ENCODE results near the gene TSTD1. TPM values are rescaled to one million over a fixed set of nuclear protein-coding genes. Genes with fewer than 3 reads are reported as not detected.
"Not testable (repeated sequence)": the region's sequence is repeated elsewhere in the genome, so short reads cannot be mapped to it uniquely, and the experiment has no call there.

TSTD1 gene
- total and polyA plus RNA-seq, 7 donors = 2.5 to 33.9 (median 10.4) TPM

GRCh38 chr1:161018631-161018930 lies 20.2 kb downstream of the TSTD1 start:
- no peak overlapping the region for H3K27ac ChIP-seq
- DNase-seq = no peak
- intact Hi-C loops (cut with DNase I) = no loop called here
- H3K36me3 ChIP-seq (ENCODE audit: insufficient read depth in 1 of 2, low read depth in 1 of 2) = no peaks in the 10 kb centered on the region
- no peak overlapping the region for H3K4me3 ChIP-seq
- no peak for ATAC-seq
- no peaks in the 10 kb centered on the region for H3K9me3 ChIP-seq
- WGBS, 3 donors = 86 to 100% (median 96%) methylated on average over 1 of the region's 1 CpG
- H3K27me3 ChIP-seq (ENCODE audit: insufficient read depth in 3 of 3, low read length in 2 of 3) = peaks cover 0 to 49% (median 3%) of the 10 kb centered on the region in 3 donors
- H3K4me1 ChIP-seq = peaks cover 9% of the 10 kb centered on the region
- TF ChIP-seq, protein P1, sequence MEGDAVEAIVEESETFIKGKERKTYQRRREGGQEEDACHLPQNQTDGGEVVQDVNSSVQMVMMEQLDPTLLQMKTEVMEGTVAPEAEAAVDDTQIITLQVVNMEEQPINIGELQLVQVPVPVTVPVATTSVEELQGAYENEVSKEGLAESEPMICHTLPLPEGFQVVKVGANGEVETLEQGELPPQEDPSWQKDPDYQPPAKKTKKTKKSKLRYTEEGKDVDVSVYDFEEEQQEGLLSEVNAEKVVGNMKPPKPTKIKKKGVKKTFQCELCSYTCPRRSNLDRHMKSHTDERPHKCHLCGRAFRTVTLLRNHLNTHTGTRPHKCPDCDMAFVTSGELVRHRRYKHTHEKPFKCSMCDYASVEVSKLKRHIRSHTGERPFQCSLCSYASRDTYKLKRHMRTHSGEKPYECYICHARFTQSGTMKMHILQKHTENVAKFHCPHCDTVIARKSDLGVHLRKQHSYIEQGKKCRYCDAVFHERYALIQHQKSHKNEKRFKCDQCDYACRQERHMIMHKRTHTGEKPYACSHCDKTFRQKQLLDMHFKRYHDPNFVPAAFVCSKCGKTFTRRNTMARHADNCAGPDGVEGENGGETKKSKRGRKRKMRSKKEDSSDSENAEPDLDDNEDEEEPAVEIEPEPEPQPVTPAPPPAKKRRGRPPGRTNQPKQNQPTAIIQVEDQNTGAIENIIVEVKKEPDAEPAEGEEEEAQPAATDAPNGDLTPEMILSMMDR (IDR thresholded peaks at IDR 0.05) = no peak

- Histone ChIP-seq H3K27me3 (ENCODE audit: insufficient read depth in 3 of 3, low read length in 2 of 3) (peaks cover 0 to 48% (median 3%) of the 10 kb centered on the region in 3 donors), H3K4me1 (peaks cover 9% of the 10 kb centered on the region), H3K9me3 (no peaks in the 10 kb centered on the region), H3K27ac (no peak overlapping the region), H3K4me3 (no peak overlapping the region), H3K36me3 (ENCODE audit: insufficient read depth in 1 of 2, low read depth in 1 of 2) (no peaks in the 10 kb centered on the region)
- TF ChIP-seq, protein P1 (IDR thresholded peaks at IDR 0.05) = no peak
- ATAC-seq = no peak
- intact Hi-C loops (cut with DNase I) = no loop called here
- DNase-seq = no peak
- WGBS, 3 donors = 87 to 91% (median 88%) methylated on average over 5 of the region's 5 CpGs
Observed at GRCh38 chr1:161017756-161018630, 20.8 kb downstream of the TSTD1 start.

DNA sequence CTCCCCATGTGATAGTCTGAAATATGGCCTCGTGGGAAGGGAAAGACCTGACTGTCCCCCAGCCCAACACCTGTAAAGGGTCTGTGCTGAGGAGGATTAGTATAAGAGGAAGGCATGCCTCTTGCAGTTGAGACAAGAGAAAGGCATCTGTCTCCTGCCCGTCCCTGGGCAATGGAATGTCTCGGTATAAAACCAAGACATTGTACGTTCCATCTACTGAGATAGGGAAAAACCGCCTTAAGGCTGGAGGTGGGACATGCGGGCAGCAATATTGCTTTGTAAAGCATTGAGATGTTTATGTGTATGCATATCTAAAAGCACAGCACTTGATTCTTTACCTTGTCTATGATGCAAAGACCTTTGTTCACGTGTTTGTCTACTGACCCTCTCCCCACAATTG lies 21.6 kb downstream of the TSTD1 start:
- 79 to 86% (median 80%) methylated on average over 6 to 7 of the region's 7 CpGs for WGBS, 3 donors

GRCh38 chr1:161016683-161017082 lies 22.1 kb downstream of the TSTD1 start:
- H3K36me3 ChIP-seq (ENCODE audit: insufficient read depth in 1 of 2, low read depth in 1 of 2); intact Hi-C loops (cut with DNase I); ATAC-seq; H3K27ac ChIP-seq; H3K4me3 ChIP-seq; H3K9me3 ChIP-seq; H3K4me1 ChIP-seq; DNase-seq: not testable (repeated sequence)
- peaks cover 0 to 36% (median 3%) of the 10 kb centered on the region in 3 donors for H3K27me3 ChIP-seq (ENCODE audit: insufficient read depth in 3 of 3, low read length in 2 of 3)
- WGBS, 3 donors = 58 to 83% (median 65%) methylated on average over 1 of the region's 1 CpG

More for the DNA sequence above, 21.6 kb downstream of the TSTD1 start:
- H3K4me1 ChIP-seq; ATAC-seq; DNase-seq; H3K9me3 ChIP-seq; H3K27ac ChIP-seq; intact Hi-C loops (cut with DNase I); H3K4me3 ChIP-seq; H3K36me3 ChIP-seq (ENCODE audit: insufficient read depth in 1 of 2, low read depth in 1 of 2): not testable (repeated sequence)
- H3K27me3 ChIP-seq (ENCODE audit: insufficient read depth in 3 of 3, low read length in 2 of 3) = peaks cover 0 to 40% (median 3%) of the 10 kb centered on the region in 3 donors

- TF ChIP-seq, protein P1 (IDR thresholded peaks at IDR 0.05) = no peak
- ATAC-seq (peak; percentile 71 to 90 (median 86)), DNase-seq (peak; percentile 71 to 80)
- Histone ChIP-seq H3K27ac (peak overlapping the region; percentile 72), H3K4me3 (peak overlapping the region; percentile 36), H3K9me3 (no peaks in the 10 kb centered on the region), H3K27me3 (ENCODE audit: insufficient read depth in 3 of 3, low read length in 2 of 3) (peaks cover 0 to 9% (median 0%) of the 10 kb centered on the region in 3 donors), H3K4me1 (peaks cover 3% of the 10 kb centered on the region), H3K36me3 (ENCODE audit: insufficient read depth in 1 of 2, low read depth in 1 of 2) (no peaks in the 10 kb centered on the region)
- 21 to 25% (median 21%) methylated on average over 15 of the region's 15 CpGs for WGBS, 3 donors
- intact Hi-C loops (cut with DNase I) = no loop called here
Observed at GRCh38 chr1:161013488-161014230, 25.1 kb downstream of the TSTD1 start.
